22Rv1 (cell line): Measurements from ENCODE around the gene RGS1.

Experiments used
- CTCF ChIP-seq: fragments of 450-650 bp; IDR thresholded peaks from 2 replicates; pipeline ENCODE4 v1.5.1; 2017; ENCODE audit warnings: mild to moderate bottlenecking
- ZFX ChIP-seq: fragments of 450-650 bp; IDR thresholded peaks from 2 replicates; pipeline ENCODE4 v1.6.1; 2017; ENCODE audit warnings: antibody characterized with exemption, borderline replicate concordance

- TF ChIP-seq CTCF: no peak
- no peak for TF ChIP-seq ZFX
These were observed 39.5 kb downstream of the RGS1 start for GRCh38 chr1:192615055-192615454.
